H9 (cell line): ENCODE data around the gene TAS1R1. TPM values are rescaled to one million over a fixed set of nuclear protein-coding genes. Genes with fewer than 3 reads are reported as not detected.

Experiments
- DNase-seq: peaks from one replicate; pipeline ENCODE4 v3.0.0-alpha.2; 2017
- H2AFZ ChIP-seq: one replicate; pipeline ENCODE4 v1.6.1; 2013; ENCODE audit warnings: mild to moderate bottlenecking, low read length, control low read depth, moderate library complexity
- H2AK5ac ChIP-seq: 2 replicates; pipeline ENCODE4 v1.6.1; 2013; ENCODE audit warnings: low read length, control low read depth, mixed read lengths; ENCODE audit not compliant: insufficient read length
- H2BK120ac ChIP-seq: one replicate; pipeline ENCODE4 v1.6.1; 2013; ENCODE audit warnings: low read depth, mild to moderate bottlenecking, low read length, control low read depth, inconsistent platforms; ENCODE audit not compliant: poor library complexity, severe bottlenecking
- H2BK12ac ChIP-seq: 2 replicates; pipeline ENCODE4 v1.6.1; 2013; ENCODE audit warnings: low read length, control low read depth, mixed read lengths, low read depth; ENCODE audit not compliant: insufficient read length
- H2BK15ac ChIP-seq: 2 replicates; pipeline ENCODE4 v1.6.1; 2013; ENCODE audit warnings: low read depth, low read length, control low read depth
- H2BK20ac ChIP-seq: one replicate; pipeline ENCODE4 v1.6.1; 2013; ENCODE audit warnings: low read depth, mild to moderate bottlenecking, low read length, control low read depth, inconsistent platforms; ENCODE audit not compliant: poor library complexity, severe bottlenecking
- H2BK5ac ChIP-seq: 2 replicates; pipeline ENCODE4 v1.6.1; 2013; ENCODE audit warnings: low read length, control low read depth, mixed read lengths; ENCODE audit not compliant: insufficient read length
- H3K14ac ChIP-seq: 2 replicates; pipeline ENCODE4 v1.6.1; 2013; ENCODE audit warnings: low read length, control low read depth; ENCODE audit not compliant: insufficient read depth
- H3K18ac ChIP-seq: 2 replicates; pipeline ENCODE4 v1.6.1; 2013; ENCODE audit warnings: low read depth, mild to moderate bottlenecking, mixed read lengths, low read length, control low read depth; ENCODE audit not compliant: insufficient read length
- H3K23ac ChIP-seq: 2 replicates; pipeline ENCODE4 v1.6.1; 2013; ENCODE audit warnings: low read length, control low read depth, mixed read lengths, low read depth; ENCODE audit not compliant: insufficient read length
- H3K23me2 ChIP-seq: 2 replicates; pipeline ENCODE4 v1.6.1; 2013; ENCODE audit warnings: low read depth, mild to moderate bottlenecking, mixed read lengths, low read length, control low read depth; ENCODE audit not compliant: insufficient read length, poor library complexity, severe bottlenecking
- H3K27ac ChIP-seq: 2 replicates; pipeline ENCODE4 v1.5.1; 2013; ENCODE audit warnings: low read length, control low read depth, mixed read lengths, low read depth; ENCODE audit not compliant: insufficient read length
- H3K27me3 ChIP-seq: 2 replicates; pipeline ENCODE4 v1.6.1; 2013; ENCODE audit warnings: low read length, control low read depth, inconsistent platforms; ENCODE audit not compliant: insufficient read depth
- H3K4ac ChIP-seq: 2 replicates; pipeline ENCODE4 v1.6.1; 2013; ENCODE audit warnings: low read depth, mild to moderate bottlenecking, control low read depth, inconsistent platforms, low read length, moderate library complexity
- H3K4me1 ChIP-seq: 2 replicates; pipeline ENCODE4 v1.6.1; 2013; ENCODE audit warnings: low read length, control low read depth, inconsistent platforms; ENCODE audit not compliant: insufficient read depth
- H3K4me2 ChIP-seq: 2 replicates; pipeline ENCODE4 v1.6.1; 2013; ENCODE audit warnings: low read length, control low read depth, mixed read lengths; ENCODE audit not compliant: insufficient read length, insufficient read depth
- H3K56ac ChIP-seq: 2 replicates; pipeline ENCODE4 v1.6.1; 2013; ENCODE audit warnings: low read depth, mild to moderate bottlenecking, mixed read lengths, low read length, control low read depth; ENCODE audit not compliant: insufficient read length
- H3K79me1 ChIP-seq: 2 replicates; pipeline ENCODE4 v1.6.1; 2013; ENCODE audit warnings: low read depth, mild to moderate bottlenecking, moderate library complexity, low read length, control low read depth, inconsistent platforms; ENCODE audit not compliant: insufficient read depth, poor library complexity, severe bottlenecking
- H3K79me2 ChIP-seq: 2 replicates; pipeline ENCODE4 v1.6.1; 2013; ENCODE audit warnings: low read length, control low read depth, inconsistent platforms; ENCODE audit not compliant: insufficient read depth
- H3K9ac ChIP-seq: 2 replicates; pipeline ENCODE4 v1.6.1; 2013; ENCODE audit warnings: low read length, control low read depth, mixed read lengths; ENCODE audit not compliant: insufficient read length; ENCODE audit errors: extremely low read depth
- H3K9me3 ChIP-seq: one replicate; pipeline ENCODE4 v1.6.1; 2013; ENCODE audit warnings: low read depth, low read length, inconsistent platforms; ENCODE audit not compliant: control insufficient read depth
- H3T11ph ChIP-seq: one replicate; pipeline ENCODE4 v1.6.1; 2013; ENCODE audit warnings: mild to moderate bottlenecking, low read length, control low read depth, inconsistent platforms
- H4K20me1 ChIP-seq: one replicate; pipeline ENCODE4 v1.6.1; 2013; ENCODE audit not compliant: control insufficient read depth, insufficient read length, insufficient read depth
- H4K5ac ChIP-seq: 2 replicates; pipeline ENCODE4 v1.6.1; 2013; ENCODE audit warnings: low read depth, mild to moderate bottlenecking, mixed read lengths, low read length, control low read depth; ENCODE audit not compliant: insufficient read length
- H4K8ac ChIP-seq: replicated peaks from 2 replicates; pipeline ENCODE4 v1.6.1; 2013; ENCODE audit warnings: low read length, control low read depth, mixed read lengths, low read depth; ENCODE audit not compliant: insufficient read length
- H4K91ac ChIP-seq: 2 replicates; pipeline ENCODE4 v1.6.1; 2013; ENCODE audit warnings: low read depth, mild to moderate bottlenecking, moderate library complexity, mixed read lengths, low read length, control low read depth; ENCODE audit not compliant: insufficient read length
- H3K27ac Mint-ChIP-seq, 3 experiments: 2 replicates in 2 of 3; 3 replicates in 1 of 3; pipeline ENCODE4 v1.8.0; 2020 to 2021; ENCODE audit warnings: mixed read lengths in 3 of 3, mild to moderate bottlenecking in 1 of 3, moderate library complexity in 1 of 3
- H3K27me3 Mint-ChIP-seq: 2 replicates; pipeline ENCODE4 v1.8.0; 2021; ENCODE audit warnings: low read depth, mild to moderate bottlenecking, moderate library complexity, mixed read lengths
- H3K36me3 Mint-ChIP-seq, 3 experiments: 2 replicates in 2 of 3; 3 replicates in 1 of 3; pipeline ENCODE4 v1.8.0; 2020 to 2021; ENCODE audit warnings: low read depth in 3 of 3, mixed read lengths in 3 of 3; ENCODE audit not compliant: insufficient read depth in 1 of 3
- H3K4me1 Mint-ChIP-seq, 2 experiments: 2 replicates each; pipeline ENCODE4 v1.8.0; 2020; ENCODE audit warnings: mixed read lengths in 2 of 2
- H3K4me3 Mint-ChIP-seq, 2 experiments: 2 replicates in 1 of 2; 3 replicates in 1 of 2; pipeline ENCODE4 v1.8.0; 2020 to 2021; ENCODE audit warnings: mild to moderate bottlenecking in 2 of 2, mixed read lengths in 2 of 2, moderate library complexity in 1 of 2
- H3K9me3 Mint-ChIP-seq, 2 experiments: 2 replicates in 1 of 2; 3 replicates in 1 of 2; pipeline ENCODE4 v1.8.0; 2020; ENCODE audit warnings: mild to moderate bottlenecking in 2 of 2, mixed read lengths in 2 of 2, moderate library complexity in 1 of 2
- WGBS: extraction: QIAGEN DNeasy Blood & Tissue Kit; methylation state at CpG from one replicate; pipeline ENCODE4 v1.1.7; 2013; ENCODE audit warnings: missing lambda C conversion rate, low lambda C conversion rate, mixed read lengths; ENCODE audit not compliant: insufficient read length; ENCODE audit errors: extremely low coverage; 5-methylcytosine and 5-hydroxymethylcytosine counted together
- total RNA-seq: library from RNA; stranded (reverse); gene quantifications from 2 replicates; pipeline ENCODE4 v1.2.1, GENCODE V29; 2021
- TF ChIP-seq, protein P1 (sequence below): fragments of 200-600 bp; sonication (generic); conservative IDR thresholded peaks from 3 replicates; pipeline ENCODE4 v1.8.0; 2021; ENCODE audit warnings: antibody characterized with exemption, mild to moderate bottlenecking

TAS1R1 gene
- total RNA-seq, 1 experiment from 2014 or later: not detected

DNA sequence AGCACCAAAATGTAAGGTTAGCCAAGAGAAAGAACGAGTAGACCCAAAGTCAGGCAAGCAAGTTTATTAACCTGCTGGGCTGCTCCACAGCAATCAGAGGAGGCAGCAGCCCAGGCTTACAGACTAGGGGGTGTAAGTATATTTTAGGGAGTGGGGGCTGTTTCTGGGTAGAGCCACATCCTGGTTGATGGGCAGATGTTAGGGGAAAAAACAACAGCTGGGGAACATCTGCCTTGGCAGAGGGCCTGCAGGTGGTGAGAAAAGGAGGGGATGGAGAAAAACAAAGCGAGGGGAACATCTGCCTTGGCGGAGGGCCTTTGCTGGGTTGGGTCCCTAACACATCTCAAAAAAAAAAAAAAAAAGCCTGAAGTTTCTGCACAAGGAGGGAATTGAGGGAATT is 15.0 kb downstream of the TAS1R1 start:
- Histone ChIP-seq H3K23ac (no peak overlapping the region), H2AK5ac (no peak overlapping the region), H2BK12ac (no peak overlapping the region), H3K9me3 (no peaks in the 10 kb centered on the region), H2BK20ac (no peak overlapping the region), H3K27ac (no peak overlapping the region), H3K4me1 (no peaks in the 10 kb centered on the region; the same call in 1 of the 2 replicates), H4K91ac (no peak overlapping the region), H3K79me2 (no peaks in the 10 kb centered on the region), H3K23me2 (no peaks in the 10 kb centered on the region), H3K9ac (no peak overlapping the region), H3K4me2 (no peak overlapping the region), H3T11ph (no peak overlapping the region), H4K8ac (no peak overlapping the region), H3K14ac (no peak overlapping the region), H2BK15ac (no peak overlapping the region), H4K20me1 (no peaks in the 10 kb centered on the region), H3K27me3 (0 out of 2 replicates have a peak, but pooled peaks cover 2% of the 10 kb centered on the region), H3K18ac (no peak overlapping the region), H2AFZ (no peak overlapping the region), H3K56ac (no peak overlapping the region), H2BK5ac (no peak overlapping the region), H3K4ac (no peak overlapping the region), H3K79me1 (no peaks in the 10 kb centered on the region), H2BK120ac (no peak overlapping the region), H4K5ac (no peak overlapping the region)
- no peak overlapping the region for H3K27ac Mint-ChIP-seq
- H3K9me3 Mint-ChIP-seq: peaks cover 4% of the 10 kb centered on the region in 2 experiments; a peak in 2 of 5 replicates
- H3K36me3 Mint-ChIP-seq: no peaks in the 10 kb centered on the region
- H3K4me3 Mint-ChIP-seq: no peak overlapping the region
- WGBS: no CpG with 5 or more reads among the region's 3 CpGs
- peaks cover 6 to 8% of the 10 kb centered on the region in 2 experiments for H3K4me1 Mint-ChIP-seq
- H3K27me3 Mint-ChIP-seq: peaks cover 54% of the 10 kb centered on the region
- DNase-seq: no peak
- TF ChIP-seq, protein P1, sequence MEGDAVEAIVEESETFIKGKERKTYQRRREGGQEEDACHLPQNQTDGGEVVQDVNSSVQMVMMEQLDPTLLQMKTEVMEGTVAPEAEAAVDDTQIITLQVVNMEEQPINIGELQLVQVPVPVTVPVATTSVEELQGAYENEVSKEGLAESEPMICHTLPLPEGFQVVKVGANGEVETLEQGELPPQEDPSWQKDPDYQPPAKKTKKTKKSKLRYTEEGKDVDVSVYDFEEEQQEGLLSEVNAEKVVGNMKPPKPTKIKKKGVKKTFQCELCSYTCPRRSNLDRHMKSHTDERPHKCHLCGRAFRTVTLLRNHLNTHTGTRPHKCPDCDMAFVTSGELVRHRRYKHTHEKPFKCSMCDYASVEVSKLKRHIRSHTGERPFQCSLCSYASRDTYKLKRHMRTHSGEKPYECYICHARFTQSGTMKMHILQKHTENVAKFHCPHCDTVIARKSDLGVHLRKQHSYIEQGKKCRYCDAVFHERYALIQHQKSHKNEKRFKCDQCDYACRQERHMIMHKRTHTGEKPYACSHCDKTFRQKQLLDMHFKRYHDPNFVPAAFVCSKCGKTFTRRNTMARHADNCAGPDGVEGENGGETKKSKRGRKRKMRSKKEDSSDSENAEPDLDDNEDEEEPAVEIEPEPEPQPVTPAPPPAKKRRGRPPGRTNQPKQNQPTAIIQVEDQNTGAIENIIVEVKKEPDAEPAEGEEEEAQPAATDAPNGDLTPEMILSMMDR: no peak
